ENCODE results near the gene UFSP1.
"Not testable (repeated sequence)": the region's sequence is repeated elsewhere in the genome, so short reads cannot be mapped to it uniquely, and the experiment has no call there.

DNA sequence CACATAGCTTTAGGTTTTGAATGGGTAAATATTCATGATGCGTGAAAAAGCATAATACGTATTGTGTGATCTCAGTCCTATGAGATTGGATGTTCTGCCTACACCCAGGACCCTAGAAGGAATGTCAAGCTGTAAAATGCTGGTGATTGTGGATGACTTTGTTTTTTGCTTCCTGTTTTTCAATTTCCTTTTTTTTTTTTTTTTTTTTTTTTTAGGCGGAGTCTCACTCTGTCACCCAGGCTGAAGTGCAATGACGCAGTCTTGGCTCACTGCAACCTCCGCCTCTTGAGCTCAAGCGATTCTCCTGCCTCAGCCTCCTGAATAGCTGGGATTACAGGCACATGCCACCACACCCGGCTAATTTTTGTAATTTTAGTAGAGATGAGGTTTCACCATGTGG is 20.9 kb upstream of the UFSP1 start:
- not testable (repeated sequence) for TF ChIP-seq EZH2 (IDR thresholded peaks at IDR 0.05; ENCODE audit: borderline replicate concordance, low read depth, low read length, severe bottlenecking)
- TF ChIP-seq, protein P1, sequence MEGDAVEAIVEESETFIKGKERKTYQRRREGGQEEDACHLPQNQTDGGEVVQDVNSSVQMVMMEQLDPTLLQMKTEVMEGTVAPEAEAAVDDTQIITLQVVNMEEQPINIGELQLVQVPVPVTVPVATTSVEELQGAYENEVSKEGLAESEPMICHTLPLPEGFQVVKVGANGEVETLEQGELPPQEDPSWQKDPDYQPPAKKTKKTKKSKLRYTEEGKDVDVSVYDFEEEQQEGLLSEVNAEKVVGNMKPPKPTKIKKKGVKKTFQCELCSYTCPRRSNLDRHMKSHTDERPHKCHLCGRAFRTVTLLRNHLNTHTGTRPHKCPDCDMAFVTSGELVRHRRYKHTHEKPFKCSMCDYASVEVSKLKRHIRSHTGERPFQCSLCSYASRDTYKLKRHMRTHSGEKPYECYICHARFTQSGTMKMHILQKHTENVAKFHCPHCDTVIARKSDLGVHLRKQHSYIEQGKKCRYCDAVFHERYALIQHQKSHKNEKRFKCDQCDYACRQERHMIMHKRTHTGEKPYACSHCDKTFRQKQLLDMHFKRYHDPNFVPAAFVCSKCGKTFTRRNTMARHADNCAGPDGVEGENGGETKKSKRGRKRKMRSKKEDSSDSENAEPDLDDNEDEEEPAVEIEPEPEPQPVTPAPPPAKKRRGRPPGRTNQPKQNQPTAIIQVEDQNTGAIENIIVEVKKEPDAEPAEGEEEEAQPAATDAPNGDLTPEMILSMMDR (IDR thresholded peaks at IDR 0.05; ENCODE audit: borderline replicate concordance, extremely low read depth, low read length, poor library complexity, severe bottlenecking), result not testable (repeated sequence)
